PFSK-1 (cell line): ENCODE measurements around the gene SLC22A8.

Experiments used
- POLR2AphosphoS5 ChIP-seq: IDR thresholded peaks from 2 replicates; pipeline ENCODE4 v1.6.1; 2012; ENCODE audit warnings: low read depth, mild to moderate bottlenecking, control low read depth, low read length, moderate library complexity
- SIN3A ChIP-seq: IDR thresholded peaks from 2 replicates; pipeline ENCODE4 v1.6.1; 2012; ENCODE audit warnings: mild to moderate bottlenecking, low read length, moderate library complexity, borderline replicate concordance; ENCODE audit not compliant: insufficient read depth
- TAF1 ChIP-seq: IDR thresholded peaks from 2 replicates; pipeline ENCODE4 v1.6.1; 2012; ENCODE audit warnings: low read length, control low read depth, borderline replicate concordance; ENCODE audit not compliant: insufficient read depth
- TF ChIP-seq, protein P1 (sequence below), 2 experiments: IDR thresholded peaks; 2 replicates each; pipeline versions ENCODE4 v1.6.1 to v1.8.0; 2011 to 2012; ENCODE audit warnings: low read depth in 2 of 2, low read length in 2 of 2, control low read depth in 1 of 2, inconsistent platforms in 1 of 2, mild to moderate bottlenecking in 1 of 2, moderate library complexity in 1 of 2; ENCODE audit not compliant: insufficient read depth in 1 of 2

DNA sequence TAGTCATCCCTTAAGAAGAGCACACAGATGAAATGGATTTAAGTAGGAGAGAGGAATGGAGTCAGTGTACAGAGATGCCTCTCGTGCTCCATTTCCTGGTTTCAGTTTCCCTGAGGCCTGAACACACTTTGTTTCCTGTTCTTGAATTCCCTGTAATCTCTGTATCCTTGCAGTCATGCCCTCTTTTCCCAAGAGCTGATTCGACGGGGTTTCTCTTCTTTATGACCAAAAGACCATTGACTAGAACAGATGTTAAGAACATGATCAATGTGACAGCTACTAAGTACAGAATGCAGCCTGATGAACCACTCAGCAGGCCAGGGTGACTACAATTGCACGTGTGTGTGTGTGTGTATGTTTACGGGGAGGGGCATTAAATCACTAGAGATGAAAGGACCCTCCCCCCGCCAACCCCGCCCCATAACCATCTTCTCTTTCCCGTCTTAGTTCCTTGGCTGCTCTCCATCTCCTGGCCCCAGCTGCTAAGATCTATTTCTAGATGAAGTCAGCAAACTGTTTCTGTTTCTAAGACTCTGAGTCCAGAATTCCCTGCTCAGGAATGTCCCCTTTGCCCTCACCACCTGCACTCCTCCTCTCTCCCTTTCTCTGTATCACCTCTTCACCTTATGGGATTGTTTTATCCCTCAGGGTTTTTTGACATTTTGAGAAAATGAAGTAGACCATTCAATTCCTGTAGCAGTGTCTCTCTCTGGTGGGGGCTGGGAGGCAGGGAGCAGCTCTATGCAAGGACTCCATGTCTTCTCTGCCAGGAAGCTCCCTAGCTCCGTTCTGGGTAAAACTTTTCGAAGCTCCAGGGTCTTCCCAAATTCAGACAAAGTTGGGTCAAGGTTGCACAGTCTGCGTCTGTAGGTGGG is 56.9 kb downstream of the SLC22A8 start:
- TF ChIP-seq POLR2AphosphoS5: no peak
- TF ChIP-seq SIN3A: peak; percentile 83; the same call in 1 of the 2 replicates
- TF ChIP-seq TAF1: no peak
- TF ChIP-seq, protein P1, sequence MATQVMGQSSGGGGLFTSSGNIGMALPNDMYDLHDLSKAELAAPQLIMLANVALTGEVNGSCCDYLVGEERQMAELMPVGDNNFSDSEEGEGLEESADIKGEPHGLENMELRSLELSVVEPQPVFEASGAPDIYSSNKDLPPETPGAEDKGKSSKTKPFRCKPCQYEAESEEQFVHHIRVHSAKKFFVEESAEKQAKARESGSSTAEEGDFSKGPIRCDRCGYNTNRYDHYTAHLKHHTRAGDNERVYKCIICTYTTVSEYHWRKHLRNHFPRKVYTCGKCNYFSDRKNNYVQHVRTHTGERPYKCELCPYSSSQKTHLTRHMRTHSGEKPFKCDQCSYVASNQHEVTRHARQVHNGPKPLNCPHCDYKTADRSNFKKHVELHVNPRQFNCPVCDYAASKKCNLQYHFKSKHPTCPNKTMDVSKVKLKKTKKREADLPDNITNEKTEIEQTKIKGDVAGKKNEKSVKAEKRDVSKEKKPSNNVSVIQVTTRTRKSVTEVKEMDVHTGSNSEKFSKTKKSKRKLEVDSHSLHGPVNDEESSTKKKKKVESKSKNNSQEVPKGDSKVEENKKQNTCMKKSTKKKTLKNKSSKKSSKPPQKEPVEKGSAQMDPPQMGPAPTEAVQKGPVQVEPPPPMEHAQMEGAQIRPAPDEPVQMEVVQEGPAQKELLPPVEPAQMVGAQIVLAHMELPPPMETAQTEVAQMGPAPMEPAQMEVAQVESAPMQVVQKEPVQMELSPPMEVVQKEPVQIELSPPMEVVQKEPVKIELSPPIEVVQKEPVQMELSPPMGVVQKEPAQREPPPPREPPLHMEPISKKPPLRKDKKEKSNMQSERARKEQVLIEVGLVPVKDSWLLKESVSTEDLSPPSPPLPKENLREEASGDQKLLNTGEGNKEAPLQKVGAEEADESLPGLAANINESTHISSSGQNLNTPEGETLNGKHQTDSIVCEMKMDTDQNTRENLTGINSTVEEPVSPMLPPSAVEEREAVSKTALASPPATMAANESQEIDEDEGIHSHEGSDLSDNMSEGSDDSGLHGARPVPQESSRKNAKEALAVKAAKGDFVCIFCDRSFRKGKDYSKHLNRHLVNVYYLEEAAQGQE (IDR thresholded peaks at IDR 0.05; ENCODE audit: insufficient read depth in 1 of 2, low read depth in 2 of 2, low read length in 2 of 2): no peak
